Measurements from ENCODE around the gene DCC.

DNA sequence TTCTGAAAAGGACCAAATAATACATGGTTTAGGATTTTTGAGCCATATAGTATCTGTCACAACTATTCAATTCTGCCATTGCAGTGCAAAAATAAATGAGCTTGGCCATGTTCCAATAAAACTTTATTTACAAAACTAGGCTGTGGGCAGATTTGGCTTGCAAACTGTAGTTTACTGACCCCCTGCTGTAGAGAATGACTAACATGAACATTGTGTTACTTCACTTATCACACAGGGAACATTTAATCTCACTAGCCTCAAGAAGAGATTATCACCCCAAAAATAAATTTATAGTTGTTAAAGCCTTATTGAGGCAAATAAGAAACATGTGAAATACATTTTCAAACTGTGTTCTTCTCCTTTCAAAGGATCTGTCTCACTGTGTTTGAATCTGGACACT is 1118.3 kb downstream of the DCC start:
- TF ChIP-seq, protein P1, sequence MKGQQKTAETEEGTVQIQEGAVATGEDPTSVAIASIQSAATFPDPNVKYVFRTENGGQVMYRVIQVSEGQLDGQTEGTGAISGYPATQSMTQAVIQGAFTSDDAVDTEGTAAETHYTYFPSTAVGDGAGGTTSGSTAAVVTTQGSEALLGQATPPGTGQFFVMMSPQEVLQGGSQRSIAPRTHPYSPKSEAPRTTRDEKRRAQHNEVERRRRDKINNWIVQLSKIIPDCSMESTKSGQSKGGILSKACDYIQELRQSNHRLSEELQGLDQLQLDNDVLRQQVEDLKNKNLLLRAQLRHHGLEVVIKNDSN (CRISPR knock-in tag; IDR thresholded peaks at IDR 0.05), result no peak
- TF ChIP-seq ZBTB43 (CRISPR knock-in tag; IDR thresholded peaks at IDR 0.05) (no peak), SOX15 (CRISPR knock-in tag; IDR thresholded peaks at IDR 0.05) (no peak), ZNF396 (CRISPR knock-in tag; IDR thresholded peaks at IDR 0.05; ENCODE audit: borderline replicate concordance) (no peak), SMAD4 (CRISPR knock-in tag; IDR thresholded peaks at IDR 0.05) (no peak), IRF1 (CRISPR knock-in tag; IDR thresholded peaks at IDR 0.05) (no peak), CREM (CRISPR knock-in tag; IDR thresholded peaks at IDR 0.05) (no peak), GABPB1 (CRISPR knock-in tag; IDR thresholded peaks at IDR 0.05) (no peak), ZNF121 (CRISPR knock-in tag; IDR thresholded peaks at IDR 0.05) (no peak), NR3C1 (CRISPR knock-in tag; conservative IDR thresholded peaks at IDR 0.05; ENCODE audit: low read depth) (no peak), TCF7 (CRISPR knock-in tag; IDR thresholded peaks at IDR 0.05; ENCODE audit: low read depth) (no peak)
- TF ChIP-seq, protein P2, sequence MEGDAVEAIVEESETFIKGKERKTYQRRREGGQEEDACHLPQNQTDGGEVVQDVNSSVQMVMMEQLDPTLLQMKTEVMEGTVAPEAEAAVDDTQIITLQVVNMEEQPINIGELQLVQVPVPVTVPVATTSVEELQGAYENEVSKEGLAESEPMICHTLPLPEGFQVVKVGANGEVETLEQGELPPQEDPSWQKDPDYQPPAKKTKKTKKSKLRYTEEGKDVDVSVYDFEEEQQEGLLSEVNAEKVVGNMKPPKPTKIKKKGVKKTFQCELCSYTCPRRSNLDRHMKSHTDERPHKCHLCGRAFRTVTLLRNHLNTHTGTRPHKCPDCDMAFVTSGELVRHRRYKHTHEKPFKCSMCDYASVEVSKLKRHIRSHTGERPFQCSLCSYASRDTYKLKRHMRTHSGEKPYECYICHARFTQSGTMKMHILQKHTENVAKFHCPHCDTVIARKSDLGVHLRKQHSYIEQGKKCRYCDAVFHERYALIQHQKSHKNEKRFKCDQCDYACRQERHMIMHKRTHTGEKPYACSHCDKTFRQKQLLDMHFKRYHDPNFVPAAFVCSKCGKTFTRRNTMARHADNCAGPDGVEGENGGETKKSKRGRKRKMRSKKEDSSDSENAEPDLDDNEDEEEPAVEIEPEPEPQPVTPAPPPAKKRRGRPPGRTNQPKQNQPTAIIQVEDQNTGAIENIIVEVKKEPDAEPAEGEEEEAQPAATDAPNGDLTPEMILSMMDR (IDR thresholded peaks at IDR 0.05), result no peak
